H9 (cell line): ENCODE results near the gene NKD2. TPM values are rescaled to one million over a fixed set of nuclear protein-coding genes. Genes with fewer than 3 reads are reported as not detected.

Source experiments
- DNase-seq: peaks from one replicate; pipeline ENCODE4 v3.0.0-alpha.2; 2017
- H2AFZ ChIP-seq: one replicate; pipeline ENCODE4 v1.6.1; 2013; ENCODE audit warnings: mild to moderate bottlenecking, low read length, control low read depth, moderate library complexity
- H2AK5ac ChIP-seq: 2 replicates; pipeline ENCODE4 v1.6.1; 2013; ENCODE audit warnings: low read length, control low read depth, mixed read lengths; ENCODE audit not compliant: insufficient read length
- H2BK120ac ChIP-seq: one replicate; pipeline ENCODE4 v1.6.1; 2013; ENCODE audit warnings: low read depth, mild to moderate bottlenecking, low read length, control low read depth, inconsistent platforms; ENCODE audit not compliant: poor library complexity, severe bottlenecking
- H2BK12ac ChIP-seq: 2 replicates; pipeline ENCODE4 v1.6.1; 2013; ENCODE audit warnings: low read length, control low read depth, mixed read lengths, low read depth; ENCODE audit not compliant: insufficient read length
- H2BK15ac ChIP-seq: 2 replicates; pipeline ENCODE4 v1.6.1; 2013; ENCODE audit warnings: low read depth, low read length, control low read depth
- H2BK20ac ChIP-seq: one replicate; pipeline ENCODE4 v1.6.1; 2013; ENCODE audit warnings: low read depth, mild to moderate bottlenecking, low read length, control low read depth, inconsistent platforms; ENCODE audit not compliant: poor library complexity, severe bottlenecking
- H2BK5ac ChIP-seq: 2 replicates; pipeline ENCODE4 v1.6.1; 2013; ENCODE audit warnings: low read length, control low read depth, mixed read lengths; ENCODE audit not compliant: insufficient read length
- H3K14ac ChIP-seq: 2 replicates; pipeline ENCODE4 v1.6.1; 2013; ENCODE audit warnings: low read length, control low read depth; ENCODE audit not compliant: insufficient read depth
- H3K18ac ChIP-seq: 2 replicates; pipeline ENCODE4 v1.6.1; 2013; ENCODE audit warnings: low read depth, mild to moderate bottlenecking, mixed read lengths, low read length, control low read depth; ENCODE audit not compliant: insufficient read length
- H3K23ac ChIP-seq: 2 replicates; pipeline ENCODE4 v1.6.1; 2013; ENCODE audit warnings: low read length, control low read depth, mixed read lengths, low read depth; ENCODE audit not compliant: insufficient read length
- H3K23me2 ChIP-seq: 2 replicates; pipeline ENCODE4 v1.6.1; 2013; ENCODE audit warnings: low read depth, mild to moderate bottlenecking, mixed read lengths, low read length, control low read depth; ENCODE audit not compliant: insufficient read length, poor library complexity, severe bottlenecking
- H3K27ac ChIP-seq: 2 replicates; pipeline ENCODE4 v1.5.1; 2013; ENCODE audit warnings: low read length, control low read depth, mixed read lengths, low read depth; ENCODE audit not compliant: insufficient read length
- H3K27me3 ChIP-seq: 2 replicates; pipeline ENCODE4 v1.6.1; 2013; ENCODE audit warnings: low read length, control low read depth, inconsistent platforms; ENCODE audit not compliant: insufficient read depth
- H3K4ac ChIP-seq: 2 replicates; pipeline ENCODE4 v1.6.1; 2013; ENCODE audit warnings: low read depth, mild to moderate bottlenecking, control low read depth, inconsistent platforms, low read length, moderate library complexity
- H3K4me1 ChIP-seq: 2 replicates; pipeline ENCODE4 v1.6.1; 2013; ENCODE audit warnings: low read length, control low read depth, inconsistent platforms; ENCODE audit not compliant: insufficient read depth
- H3K4me2 ChIP-seq: 2 replicates; pipeline ENCODE4 v1.6.1; 2013; ENCODE audit warnings: low read length, control low read depth, mixed read lengths; ENCODE audit not compliant: insufficient read length, insufficient read depth
- H3K56ac ChIP-seq: 2 replicates; pipeline ENCODE4 v1.6.1; 2013; ENCODE audit warnings: low read depth, mild to moderate bottlenecking, mixed read lengths, low read length, control low read depth; ENCODE audit not compliant: insufficient read length
- H3K79me1 ChIP-seq: 2 replicates; pipeline ENCODE4 v1.6.1; 2013; ENCODE audit warnings: low read depth, mild to moderate bottlenecking, moderate library complexity, low read length, control low read depth, inconsistent platforms; ENCODE audit not compliant: insufficient read depth, poor library complexity, severe bottlenecking
- H3K79me2 ChIP-seq: 2 replicates; pipeline ENCODE4 v1.6.1; 2013; ENCODE audit warnings: low read length, control low read depth, inconsistent platforms; ENCODE audit not compliant: insufficient read depth
- H3K9ac ChIP-seq: 2 replicates; pipeline ENCODE4 v1.6.1; 2013; ENCODE audit warnings: low read length, control low read depth, mixed read lengths; ENCODE audit not compliant: insufficient read length; ENCODE audit errors: extremely low read depth
- H3K9me3 ChIP-seq: one replicate; pipeline ENCODE4 v1.6.1; 2013; ENCODE audit warnings: low read depth, low read length, inconsistent platforms; ENCODE audit not compliant: control insufficient read depth
- H3T11ph ChIP-seq: one replicate; pipeline ENCODE4 v1.6.1; 2013; ENCODE audit warnings: mild to moderate bottlenecking, low read length, control low read depth, inconsistent platforms
- H4K20me1 ChIP-seq: one replicate; pipeline ENCODE4 v1.6.1; 2013; ENCODE audit not compliant: control insufficient read depth, insufficient read length, insufficient read depth
- H4K5ac ChIP-seq: 2 replicates; pipeline ENCODE4 v1.6.1; 2013; ENCODE audit warnings: low read depth, mild to moderate bottlenecking, mixed read lengths, low read length, control low read depth; ENCODE audit not compliant: insufficient read length
- H4K8ac ChIP-seq: replicated peaks from 2 replicates; pipeline ENCODE4 v1.6.1; 2013; ENCODE audit warnings: low read length, control low read depth, mixed read lengths, low read depth; ENCODE audit not compliant: insufficient read length
- H4K91ac ChIP-seq: 2 replicates; pipeline ENCODE4 v1.6.1; 2013; ENCODE audit warnings: low read depth, mild to moderate bottlenecking, moderate library complexity, mixed read lengths, low read length, control low read depth; ENCODE audit not compliant: insufficient read length
- H3K27ac Mint-ChIP-seq, 3 experiments: 2 replicates in 2 of 3; 3 replicates in 1 of 3; pipeline ENCODE4 v1.8.0; 2020 to 2021; ENCODE audit warnings: mixed read lengths in 3 of 3, mild to moderate bottlenecking in 1 of 3, moderate library complexity in 1 of 3
- H3K27me3 Mint-ChIP-seq: 2 replicates; pipeline ENCODE4 v1.8.0; 2021; ENCODE audit warnings: low read depth, mild to moderate bottlenecking, moderate library complexity, mixed read lengths
- H3K36me3 Mint-ChIP-seq, 3 experiments: 2 replicates in 2 of 3; 3 replicates in 1 of 3; pipeline ENCODE4 v1.8.0; 2020 to 2021; ENCODE audit warnings: low read depth in 3 of 3, mixed read lengths in 3 of 3; ENCODE audit not compliant: insufficient read depth in 1 of 3
- H3K4me1 Mint-ChIP-seq, 2 experiments: 2 replicates each; pipeline ENCODE4 v1.8.0; 2020; ENCODE audit warnings: mixed read lengths in 2 of 2
- H3K4me3 Mint-ChIP-seq, 2 experiments: 2 replicates in 1 of 2; 3 replicates in 1 of 2; pipeline ENCODE4 v1.8.0; 2020 to 2021; ENCODE audit warnings: mild to moderate bottlenecking in 2 of 2, mixed read lengths in 2 of 2, moderate library complexity in 1 of 2
- H3K9me3 Mint-ChIP-seq, 2 experiments: 2 replicates in 1 of 2; 3 replicates in 1 of 2; pipeline ENCODE4 v1.8.0; 2020; ENCODE audit warnings: mild to moderate bottlenecking in 2 of 2, mixed read lengths in 2 of 2, moderate library complexity in 1 of 2
- CTCF ChIP-seq: fragments of 200-600 bp; sonication (generic); conservative IDR thresholded peaks from 3 replicates; pipeline ENCODE4 v1.8.0; 2021; ENCODE audit warnings: antibody characterized with exemption, mild to moderate bottlenecking
- WGBS: extraction: QIAGEN DNeasy Blood & Tissue Kit; methylation state at CpG from one replicate; pipeline ENCODE4 v1.1.7; 2013; ENCODE audit warnings: missing lambda C conversion rate, low lambda C conversion rate, mixed read lengths; ENCODE audit not compliant: insufficient read length; ENCODE audit errors: extremely low coverage; 5-methylcytosine and 5-hydroxymethylcytosine counted together
- total RNA-seq: library from RNA; stranded (reverse); gene quantifications from 2 replicates; pipeline ENCODE4 v1.2.1, GENCODE V29; 2021

NKD2 gene
- total RNA-seq, 1 experiment from 2014 or later = 7.3 TPM

GRCh38 chr5:995318-995717, 13.3 kb upstream of the NKD2 start:
- Mint-ChIP-seq H3K27me3 (peaks cover 9% of the 10 kb centered on the region), H3K36me3 (no peaks in the 10 kb centered on the region), H3K4me1 (peaks cover 11 to 14% of the 10 kb centered on the region in 2 experiments), H3K27ac (no peak overlapping the region), H3K4me3 (no peak overlapping the region), H3K9me3 (no peaks in the 10 kb centered on the region)
- no peak overlapping the region for H3K18ac ChIP-seq
- H3K56ac ChIP-seq = no peak overlapping the region
- no peak overlapping the region for H3K4me2 ChIP-seq
- H4K91ac ChIP-seq = no peak overlapping the region
- H2BK120ac ChIP-seq = no peak overlapping the region
- no peak overlapping the region for H2AK5ac ChIP-seq
- no peaks in the 10 kb centered on the region for H3K79me1 ChIP-seq
- H3K4me1 ChIP-seq = no peaks in the 10 kb centered on the region
- no peak overlapping the region for H3K27ac ChIP-seq
- no peaks in the 10 kb centered on the region for H3K23me2 ChIP-seq
- no peak overlapping the region for H2BK12ac ChIP-seq
- no peak overlapping the region for H4K5ac ChIP-seq
- H3K14ac ChIP-seq = no peak overlapping the region
- no peak overlapping the region for H2AFZ ChIP-seq
- WGBS = no CpG with 5 or more reads among the region's 4 CpGs
- TF ChIP-seq CTCF = no peak
- H3K27me3 ChIP-seq = no peaks in the 10 kb centered on the region
- no peak overlapping the region for H3K4ac ChIP-seq
- H2BK5ac ChIP-seq = no peak overlapping the region
- no peak overlapping the region for H3T11ph ChIP-seq
- H3K79me2 ChIP-seq = no peaks in the 10 kb centered on the region
- H2BK15ac ChIP-seq = no peak overlapping the region
- no peaks in the 10 kb centered on the region for H3K9me3 ChIP-seq
- no peak overlapping the region for H3K9ac ChIP-seq
- peaks cover 2% of the 10 kb centered on the region for H4K20me1 ChIP-seq
- H3K23ac ChIP-seq = no peak overlapping the region
- no peak for DNase-seq
- no peak overlapping the region for H4K8ac ChIP-seq
- no peak overlapping the region for H2BK20ac ChIP-seq
